HL-60 (cell line): Measurements from ENCODE around the gene RHOBTB1.

Source experiments
- DNase-seq, 2 experiments: peaks; one replicate each; pipeline ENCODE4 v3.0.0-alpha.2; 2010 to 2020; ENCODE audit warnings: low read depth in 1 of 2, low spot score in 1 of 2
- H3K27ac ChIP-seq: fragments of 250-450 bp; sonication (Bioruptor Pico); replicated peaks from 2 replicates; pipeline ENCODE4 v1.5.1; 2020; ENCODE audit warnings: mild to moderate bottlenecking, moderate library complexity
- H3K27me3 ChIP-seq: fragments of 250-450 bp; sonication (Bioruptor Pico); 2 replicates; pipeline ENCODE4 v1.5.1; 2021; ENCODE audit warnings: mild to moderate bottlenecking, moderate library complexity; ENCODE audit not compliant: insufficient read depth, poor library complexity, severe bottlenecking
- H3K4me3 ChIP-seq: replicated peaks from 2 replicates; pipeline ENCODE4 v1.5.1; 2011; ENCODE audit warnings: mild to moderate bottlenecking, control low read depth, low read length; ENCODE audit not compliant: insufficient read depth
- GABPA ChIP-seq: IDR thresholded peaks from 2 replicates; pipeline ENCODE4 v1.6.1; 2012; ENCODE audit warnings: low read depth
- POLR2AphosphoS5 ChIP-seq: IDR thresholded peaks from 2 replicates; pipeline ENCODE4 v1.6.1; 2012; ENCODE audit warnings: low read depth
- SPI1 ChIP-seq: IDR thresholded peaks from 2 replicates; pipeline ENCODE4 v1.6.1; 2012; ENCODE audit warnings: low read depth, mild to moderate bottlenecking, borderline replicate concordance
- TF ChIP-seq, protein P1 (sequence below): IDR thresholded peaks from one replicate; pipeline ENCODE4 v1.5.1; 2011; ENCODE audit warnings: low read length, control low read depth, inconsistent platforms; ENCODE audit not compliant: insufficient read depth
- TF ChIP-seq, protein P2 (sequence below): IDR thresholded peaks from 2 replicates; pipeline ENCODE4 v1.6.1; 2012; ENCODE audit warnings: low read depth; ENCODE audit not compliant: insufficient replicate concordance

RHOBTB1 gene

DNA sequence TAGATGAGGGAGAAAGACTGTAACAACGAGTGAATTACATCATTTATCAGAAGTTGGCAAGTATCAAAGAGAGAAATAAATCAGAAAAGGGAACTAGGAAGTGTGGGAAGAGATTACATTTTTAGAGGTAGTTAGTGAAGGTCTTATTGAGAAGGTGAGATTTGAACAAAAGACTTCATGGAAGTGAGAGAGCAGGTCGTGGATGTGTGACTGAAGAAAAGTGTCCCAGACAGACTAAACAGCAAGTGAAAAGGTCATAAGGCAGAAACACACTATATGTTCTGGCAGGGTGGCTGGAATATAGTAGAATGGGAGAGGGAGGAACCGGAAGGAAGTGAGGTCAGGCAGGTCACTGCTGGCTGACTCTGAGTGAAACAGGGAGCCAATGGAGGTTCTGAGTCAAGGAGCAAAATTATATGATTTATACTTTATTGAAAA, 35.7 kb upstream of the RHOBTB1 start:
- no peak overlapping the region for H3K4me3 ChIP-seq
- no peak overlapping the region for H3K27ac ChIP-seq
- no peak for TF ChIP-seq SPI1
- TF ChIP-seq, protein P1, sequence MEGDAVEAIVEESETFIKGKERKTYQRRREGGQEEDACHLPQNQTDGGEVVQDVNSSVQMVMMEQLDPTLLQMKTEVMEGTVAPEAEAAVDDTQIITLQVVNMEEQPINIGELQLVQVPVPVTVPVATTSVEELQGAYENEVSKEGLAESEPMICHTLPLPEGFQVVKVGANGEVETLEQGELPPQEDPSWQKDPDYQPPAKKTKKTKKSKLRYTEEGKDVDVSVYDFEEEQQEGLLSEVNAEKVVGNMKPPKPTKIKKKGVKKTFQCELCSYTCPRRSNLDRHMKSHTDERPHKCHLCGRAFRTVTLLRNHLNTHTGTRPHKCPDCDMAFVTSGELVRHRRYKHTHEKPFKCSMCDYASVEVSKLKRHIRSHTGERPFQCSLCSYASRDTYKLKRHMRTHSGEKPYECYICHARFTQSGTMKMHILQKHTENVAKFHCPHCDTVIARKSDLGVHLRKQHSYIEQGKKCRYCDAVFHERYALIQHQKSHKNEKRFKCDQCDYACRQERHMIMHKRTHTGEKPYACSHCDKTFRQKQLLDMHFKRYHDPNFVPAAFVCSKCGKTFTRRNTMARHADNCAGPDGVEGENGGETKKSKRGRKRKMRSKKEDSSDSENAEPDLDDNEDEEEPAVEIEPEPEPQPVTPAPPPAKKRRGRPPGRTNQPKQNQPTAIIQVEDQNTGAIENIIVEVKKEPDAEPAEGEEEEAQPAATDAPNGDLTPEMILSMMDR: no peak
- TF ChIP-seq, protein P2, sequence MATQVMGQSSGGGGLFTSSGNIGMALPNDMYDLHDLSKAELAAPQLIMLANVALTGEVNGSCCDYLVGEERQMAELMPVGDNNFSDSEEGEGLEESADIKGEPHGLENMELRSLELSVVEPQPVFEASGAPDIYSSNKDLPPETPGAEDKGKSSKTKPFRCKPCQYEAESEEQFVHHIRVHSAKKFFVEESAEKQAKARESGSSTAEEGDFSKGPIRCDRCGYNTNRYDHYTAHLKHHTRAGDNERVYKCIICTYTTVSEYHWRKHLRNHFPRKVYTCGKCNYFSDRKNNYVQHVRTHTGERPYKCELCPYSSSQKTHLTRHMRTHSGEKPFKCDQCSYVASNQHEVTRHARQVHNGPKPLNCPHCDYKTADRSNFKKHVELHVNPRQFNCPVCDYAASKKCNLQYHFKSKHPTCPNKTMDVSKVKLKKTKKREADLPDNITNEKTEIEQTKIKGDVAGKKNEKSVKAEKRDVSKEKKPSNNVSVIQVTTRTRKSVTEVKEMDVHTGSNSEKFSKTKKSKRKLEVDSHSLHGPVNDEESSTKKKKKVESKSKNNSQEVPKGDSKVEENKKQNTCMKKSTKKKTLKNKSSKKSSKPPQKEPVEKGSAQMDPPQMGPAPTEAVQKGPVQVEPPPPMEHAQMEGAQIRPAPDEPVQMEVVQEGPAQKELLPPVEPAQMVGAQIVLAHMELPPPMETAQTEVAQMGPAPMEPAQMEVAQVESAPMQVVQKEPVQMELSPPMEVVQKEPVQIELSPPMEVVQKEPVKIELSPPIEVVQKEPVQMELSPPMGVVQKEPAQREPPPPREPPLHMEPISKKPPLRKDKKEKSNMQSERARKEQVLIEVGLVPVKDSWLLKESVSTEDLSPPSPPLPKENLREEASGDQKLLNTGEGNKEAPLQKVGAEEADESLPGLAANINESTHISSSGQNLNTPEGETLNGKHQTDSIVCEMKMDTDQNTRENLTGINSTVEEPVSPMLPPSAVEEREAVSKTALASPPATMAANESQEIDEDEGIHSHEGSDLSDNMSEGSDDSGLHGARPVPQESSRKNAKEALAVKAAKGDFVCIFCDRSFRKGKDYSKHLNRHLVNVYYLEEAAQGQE: no peak
- TF ChIP-seq GABPA: no peak
- TF ChIP-seq POLR2AphosphoS5: no peak
- peaks cover 3% of the 10 kb centered on the region for H3K27me3 ChIP-seq
- DNase-seq: no peak

DNA sequence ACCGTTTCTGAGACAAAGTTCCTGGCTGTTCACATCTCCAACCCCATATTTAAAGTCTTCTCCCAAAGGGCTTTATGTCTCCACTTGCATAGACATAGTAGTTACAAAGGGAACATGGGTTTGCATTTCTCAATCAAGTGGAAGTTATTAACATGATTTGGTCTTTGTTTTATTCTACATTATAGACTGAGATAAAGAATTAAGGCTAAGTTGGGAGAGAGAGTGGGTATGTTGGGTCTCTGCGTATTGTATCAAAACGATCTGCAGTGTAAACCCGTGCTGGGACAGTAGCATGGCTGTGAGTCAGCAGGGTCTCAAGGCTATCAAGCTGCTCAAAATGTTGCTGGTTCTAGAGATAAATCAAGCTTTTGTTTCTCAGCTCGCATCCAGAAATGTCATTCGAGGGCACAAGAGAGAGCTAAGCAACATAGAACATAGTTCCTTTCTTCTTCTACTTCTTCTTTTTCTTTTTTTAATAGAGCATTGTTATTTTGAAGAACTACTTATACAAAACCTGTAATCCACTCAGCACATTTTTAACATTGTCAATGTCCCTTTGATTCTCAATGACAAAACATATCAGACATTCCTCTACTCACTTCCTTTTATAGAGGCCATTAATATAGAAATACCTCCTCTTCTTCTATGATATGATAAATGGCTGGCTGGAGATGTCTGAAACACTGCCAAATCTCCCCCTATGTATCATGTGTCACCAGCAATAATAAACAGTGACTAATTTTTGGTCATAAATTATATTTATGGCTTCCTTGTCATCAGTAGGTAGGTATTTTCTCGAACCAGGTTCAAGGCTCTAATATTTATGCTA, 34.5 kb upstream of the RHOBTB1 start:
- no peak overlapping the region for H3K27ac ChIP-seq

DNA sequence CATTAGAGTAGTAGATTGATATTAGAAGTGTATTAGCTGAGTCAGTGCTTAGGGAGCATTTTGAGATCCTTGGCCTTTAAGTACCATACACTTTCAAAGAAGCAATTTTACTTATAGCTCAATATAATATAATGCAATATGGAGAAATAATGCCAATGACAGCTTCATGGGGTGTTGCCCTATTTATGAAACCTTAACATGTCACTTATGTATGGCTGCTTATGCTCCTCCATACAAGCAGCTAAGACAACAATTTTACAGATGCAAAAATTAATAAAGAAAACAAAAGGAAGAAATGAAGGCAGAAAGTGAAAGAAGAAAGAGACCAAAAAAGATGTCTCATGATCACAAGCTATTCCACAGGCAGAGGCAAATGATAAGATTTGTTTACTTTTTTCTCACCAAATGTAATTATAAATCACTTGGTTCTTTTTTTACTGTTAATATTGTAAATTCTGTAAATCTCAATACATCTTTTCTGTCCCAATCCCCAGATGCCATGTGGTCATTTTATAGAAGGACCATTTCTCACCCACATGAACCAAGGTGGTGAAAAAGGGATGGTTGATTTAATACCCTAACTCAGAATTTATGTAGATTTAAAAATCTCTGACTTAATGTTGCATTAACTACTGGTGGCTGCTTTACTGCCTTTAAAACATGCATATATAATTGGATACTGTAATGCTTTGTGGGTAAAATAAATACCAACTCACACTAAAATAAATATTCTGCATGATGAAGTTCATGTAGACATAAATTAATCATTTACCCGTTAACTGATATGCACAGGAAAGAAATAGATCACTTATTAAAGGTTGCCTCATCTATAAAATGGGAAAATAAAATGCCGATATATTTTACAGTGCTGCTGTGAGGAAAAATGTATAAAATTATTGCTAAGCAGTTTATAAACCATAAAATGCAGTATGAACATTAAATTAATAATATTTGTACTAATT, 33.5 kb upstream of the RHOBTB1 start:
- no peak overlapping the region for H3K4me3 ChIP-seq
- peaks cover 3% of the 10 kb centered on the region for H3K27me3 ChIP-seq
- TF ChIP-seq POLR2AphosphoS5 (no peak), GABPA (no peak), SPI1 (no peak)
- TF ChIP-seq, protein P2: no peak
- TF ChIP-seq, protein P1: no peak
- no peak overlapping the region for H3K27ac ChIP-seq
- DNase-seq: no peak

More for the DNA sequence above, 34.5 kb upstream of the RHOBTB1 start:
- DNase-seq: no peak
- no peak overlapping the region for H3K4me3 ChIP-seq
- H3K27me3 ChIP-seq: peaks cover 3% of the 10 kb centered on the region
- TF ChIP-seq GABPA: no peak
- TF ChIP-seq, protein P1: no peak
- no peak for TF ChIP-seq POLR2AphosphoS5
- TF ChIP-seq, protein P2: no peak
- TF ChIP-seq SPI1: no peak
